GM12801 (cell line): ENCODE results near the gene ENTPD7.

ENCODE experiments used
- TF ChIP-seq, protein P1 (sequence below): IDR thresholded peaks from one replicate; pipeline ENCODE4 v1.5.1; 2011; ENCODE audit warnings: control low read depth; ENCODE audit not compliant: insufficient read length; ENCODE audit errors: extremely low read depth

ENTPD7 gene

DNA sequence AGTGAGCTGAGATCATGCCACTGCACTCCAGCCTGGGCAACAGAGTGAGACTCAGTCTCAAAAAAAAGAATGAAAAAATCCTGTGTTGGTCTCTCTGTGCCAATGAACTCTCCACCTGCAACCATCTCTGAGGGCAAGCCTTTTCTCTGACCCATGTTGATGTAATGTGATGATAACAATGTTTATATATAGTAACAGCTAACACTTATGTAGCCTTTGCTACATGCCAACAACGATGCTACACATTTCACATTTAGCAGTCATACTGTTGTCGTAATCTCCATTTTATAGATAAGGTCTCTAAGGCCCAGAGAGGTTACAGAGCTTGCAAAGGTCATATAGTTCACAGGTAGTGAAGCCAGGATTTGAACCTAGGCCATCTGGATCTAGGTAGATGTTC, 61.1 kb downstream of the ENTPD7 start:
- TF ChIP-seq, protein P1, sequence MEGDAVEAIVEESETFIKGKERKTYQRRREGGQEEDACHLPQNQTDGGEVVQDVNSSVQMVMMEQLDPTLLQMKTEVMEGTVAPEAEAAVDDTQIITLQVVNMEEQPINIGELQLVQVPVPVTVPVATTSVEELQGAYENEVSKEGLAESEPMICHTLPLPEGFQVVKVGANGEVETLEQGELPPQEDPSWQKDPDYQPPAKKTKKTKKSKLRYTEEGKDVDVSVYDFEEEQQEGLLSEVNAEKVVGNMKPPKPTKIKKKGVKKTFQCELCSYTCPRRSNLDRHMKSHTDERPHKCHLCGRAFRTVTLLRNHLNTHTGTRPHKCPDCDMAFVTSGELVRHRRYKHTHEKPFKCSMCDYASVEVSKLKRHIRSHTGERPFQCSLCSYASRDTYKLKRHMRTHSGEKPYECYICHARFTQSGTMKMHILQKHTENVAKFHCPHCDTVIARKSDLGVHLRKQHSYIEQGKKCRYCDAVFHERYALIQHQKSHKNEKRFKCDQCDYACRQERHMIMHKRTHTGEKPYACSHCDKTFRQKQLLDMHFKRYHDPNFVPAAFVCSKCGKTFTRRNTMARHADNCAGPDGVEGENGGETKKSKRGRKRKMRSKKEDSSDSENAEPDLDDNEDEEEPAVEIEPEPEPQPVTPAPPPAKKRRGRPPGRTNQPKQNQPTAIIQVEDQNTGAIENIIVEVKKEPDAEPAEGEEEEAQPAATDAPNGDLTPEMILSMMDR: no peak

DNA sequence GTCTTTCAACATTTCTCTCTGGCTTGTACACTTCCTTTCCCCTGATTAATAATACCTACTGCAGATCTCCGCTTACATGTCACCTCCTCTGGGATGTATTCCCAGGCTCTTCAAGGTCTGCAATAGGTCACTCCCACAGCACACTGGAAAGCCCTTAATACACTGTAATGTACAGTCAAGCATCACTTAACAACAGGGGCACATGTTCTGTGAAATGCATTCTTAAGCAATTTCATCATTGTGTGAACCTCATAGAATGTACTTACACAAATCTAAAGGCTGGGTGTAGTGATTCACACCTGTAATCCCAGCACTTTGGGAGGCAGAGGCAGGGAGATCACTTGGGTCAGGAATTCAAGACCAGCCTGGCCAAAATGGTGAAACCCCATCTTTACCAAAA, 70.7 kb downstream of the ENTPD7 start:
- TF ChIP-seq, protein P1: no peak

GRCh38 chr10:99731306-99732032, 72.2 kb downstream of the ENTPD7 start:
- TF ChIP-seq, protein P1: no peak

DNA sequence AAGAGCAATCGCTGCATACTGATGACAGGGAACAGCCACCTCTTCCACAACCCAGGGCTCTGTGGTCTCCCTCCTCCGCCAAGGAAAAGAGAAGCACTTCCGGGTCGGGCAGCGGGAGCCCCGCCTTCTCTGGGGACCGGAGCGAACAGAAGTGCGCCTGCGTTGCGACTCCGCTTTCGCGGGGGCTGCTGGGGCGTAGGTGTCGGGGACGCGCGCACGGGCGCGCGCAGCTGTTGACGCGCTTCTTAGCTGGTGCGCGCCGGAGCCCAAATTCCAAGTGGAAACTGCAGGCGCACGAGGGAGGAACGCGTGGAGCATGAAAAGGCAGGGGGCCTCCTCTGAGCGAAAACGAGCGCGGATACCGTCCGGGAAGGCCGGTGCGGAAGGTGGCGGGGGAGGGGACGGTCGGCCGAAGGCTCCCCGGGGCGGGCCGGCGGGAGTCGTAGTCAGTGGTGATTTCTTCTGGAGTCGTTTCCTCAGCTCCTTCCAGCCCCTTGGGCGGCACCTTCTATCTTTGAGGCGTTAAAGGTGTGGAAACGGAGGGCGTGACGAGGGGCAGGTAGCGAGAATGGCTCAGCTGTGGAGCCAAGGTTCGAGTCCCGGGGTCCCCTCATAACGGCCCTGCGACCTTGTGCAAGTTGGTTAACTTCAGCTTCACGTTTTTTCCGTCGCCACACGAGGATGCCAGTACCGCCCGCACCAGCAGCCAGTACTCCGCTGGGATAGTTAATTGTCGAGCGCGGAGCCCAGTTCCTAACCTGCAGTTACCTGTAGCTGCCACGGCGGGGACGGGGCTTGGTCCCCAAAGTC, 72.9 kb downstream of the ENTPD7 start, which contains the start of the genes COX15 and CUTC:
COX15 (minus strand) TSS at position 95 of the 810 bp plus-strand sequence; CDS start at position 17, 78 bp downstream.
CUTC (plus strand) TSS at position 202 of the 810 bp plus-strand sequence; CDS start at position 317, 115 bp downstream.
- TF ChIP-seq, protein P1: no peak

- TF ChIP-seq, protein P1: no peak
These were observed 74.1 kb downstream of the ENTPD7 start for GRCh38 chr10:99733366-99733765.

DNA sequence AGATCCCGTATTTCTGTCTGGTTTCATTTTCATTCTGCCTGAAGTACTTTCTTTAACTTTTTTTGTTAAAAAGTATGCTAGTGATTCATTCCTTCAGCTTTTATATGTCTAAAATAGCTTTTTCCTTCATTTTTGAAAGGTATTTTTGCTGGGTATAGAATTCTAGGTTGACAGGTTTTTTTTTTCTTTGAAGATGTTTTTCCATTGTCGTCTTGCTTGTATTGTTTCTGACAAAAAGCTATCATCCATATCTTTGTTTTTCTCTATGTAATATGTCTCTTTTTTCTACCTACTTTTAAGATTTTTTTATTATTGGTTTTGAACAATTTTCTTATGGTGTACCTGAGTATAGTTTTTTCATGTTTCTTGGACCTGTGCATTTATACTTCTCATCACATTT, 81.0 kb downstream of the ENTPD7 start:
- TF ChIP-seq, protein P1: no peak

GRCh38 chr10:99740933-99741559, 81.7 kb downstream of the ENTPD7 start:
- TF ChIP-seq, protein P1: no peak
